ENCODE data around the gene KLHL26. TPM values are rescaled to one million over a fixed set of nuclear protein-coding genes. Genes with fewer than 3 reads are reported as not detected.

Gene KLHL26
- total and polyA plus RNA-seq, 2 of the 13 experiments (the other 11 are each of a cell fraction or from before 2014, with no cell fraction given): 1.5 to 1.7 TPM

- TF ChIP-seq KAT8 (CRISPR knock-in tag; IDR thresholded peaks at IDR 0.05) (no peak), GATAD1 (CRISPR knock-in tag; IDR thresholded peaks at IDR 0.05) (peak; percentile 48), ZNF256 (CRISPR knock-in tag; conservative IDR thresholded peaks at IDR 0.05) (no peak), PAWR (CRISPR knock-in tag; IDR thresholded peaks at IDR 0.05; ENCODE audit: borderline replicate concordance) (no peak), NFKBIZ (CRISPR knock-in tag; IDR thresholded peaks at IDR 0.05) (no peak), NFIB (CRISPR knock-in tag; IDR thresholded peaks at IDR 0.05; ENCODE audit: borderline replicate concordance) (no peak), TBL1XR1 (IDR thresholded peaks at IDR 0.05; ENCODE audit: borderline replicate concordance, low read length, partially characterized antibody) (peak; percentile 31), SMYD3 (CRISPR knock-in tag; IDR thresholded peaks at IDR 0.05) (peak; percentile 90), U2AF1 (optimal IDR thresholded peaks at IDR 0.05; ENCODE audit: low read depth, low read length) (no peak), ZMYM4 (CRISPR knock-in tag; IDR thresholded peaks at IDR 0.05) (no peak), PTBP1 (IDR thresholded peaks at IDR 0.05; ENCODE audit: low read depth, low read length, poor library complexity, severe bottlenecking) (no peak), HOXA9 (CRISPR knock-in tag; IDR thresholded peaks at IDR 0.05; ENCODE audit: borderline replicate concordance) (no peak; the same call in 1 of the 2 replicates), SOX13 (IDR thresholded peaks at IDR 0.05) (no peak), SOX13 (CRISPR knock-in tag; conservative IDR thresholded peaks at IDR 0.05 in 1 of 2, IDR thresholded peaks at IDR 0.05 in 1 of 2) (peak in 1 of 2 experiments; percentile 83; a peak in 2 of 4 replicates)
- TF ChIP-seq, protein P1, sequence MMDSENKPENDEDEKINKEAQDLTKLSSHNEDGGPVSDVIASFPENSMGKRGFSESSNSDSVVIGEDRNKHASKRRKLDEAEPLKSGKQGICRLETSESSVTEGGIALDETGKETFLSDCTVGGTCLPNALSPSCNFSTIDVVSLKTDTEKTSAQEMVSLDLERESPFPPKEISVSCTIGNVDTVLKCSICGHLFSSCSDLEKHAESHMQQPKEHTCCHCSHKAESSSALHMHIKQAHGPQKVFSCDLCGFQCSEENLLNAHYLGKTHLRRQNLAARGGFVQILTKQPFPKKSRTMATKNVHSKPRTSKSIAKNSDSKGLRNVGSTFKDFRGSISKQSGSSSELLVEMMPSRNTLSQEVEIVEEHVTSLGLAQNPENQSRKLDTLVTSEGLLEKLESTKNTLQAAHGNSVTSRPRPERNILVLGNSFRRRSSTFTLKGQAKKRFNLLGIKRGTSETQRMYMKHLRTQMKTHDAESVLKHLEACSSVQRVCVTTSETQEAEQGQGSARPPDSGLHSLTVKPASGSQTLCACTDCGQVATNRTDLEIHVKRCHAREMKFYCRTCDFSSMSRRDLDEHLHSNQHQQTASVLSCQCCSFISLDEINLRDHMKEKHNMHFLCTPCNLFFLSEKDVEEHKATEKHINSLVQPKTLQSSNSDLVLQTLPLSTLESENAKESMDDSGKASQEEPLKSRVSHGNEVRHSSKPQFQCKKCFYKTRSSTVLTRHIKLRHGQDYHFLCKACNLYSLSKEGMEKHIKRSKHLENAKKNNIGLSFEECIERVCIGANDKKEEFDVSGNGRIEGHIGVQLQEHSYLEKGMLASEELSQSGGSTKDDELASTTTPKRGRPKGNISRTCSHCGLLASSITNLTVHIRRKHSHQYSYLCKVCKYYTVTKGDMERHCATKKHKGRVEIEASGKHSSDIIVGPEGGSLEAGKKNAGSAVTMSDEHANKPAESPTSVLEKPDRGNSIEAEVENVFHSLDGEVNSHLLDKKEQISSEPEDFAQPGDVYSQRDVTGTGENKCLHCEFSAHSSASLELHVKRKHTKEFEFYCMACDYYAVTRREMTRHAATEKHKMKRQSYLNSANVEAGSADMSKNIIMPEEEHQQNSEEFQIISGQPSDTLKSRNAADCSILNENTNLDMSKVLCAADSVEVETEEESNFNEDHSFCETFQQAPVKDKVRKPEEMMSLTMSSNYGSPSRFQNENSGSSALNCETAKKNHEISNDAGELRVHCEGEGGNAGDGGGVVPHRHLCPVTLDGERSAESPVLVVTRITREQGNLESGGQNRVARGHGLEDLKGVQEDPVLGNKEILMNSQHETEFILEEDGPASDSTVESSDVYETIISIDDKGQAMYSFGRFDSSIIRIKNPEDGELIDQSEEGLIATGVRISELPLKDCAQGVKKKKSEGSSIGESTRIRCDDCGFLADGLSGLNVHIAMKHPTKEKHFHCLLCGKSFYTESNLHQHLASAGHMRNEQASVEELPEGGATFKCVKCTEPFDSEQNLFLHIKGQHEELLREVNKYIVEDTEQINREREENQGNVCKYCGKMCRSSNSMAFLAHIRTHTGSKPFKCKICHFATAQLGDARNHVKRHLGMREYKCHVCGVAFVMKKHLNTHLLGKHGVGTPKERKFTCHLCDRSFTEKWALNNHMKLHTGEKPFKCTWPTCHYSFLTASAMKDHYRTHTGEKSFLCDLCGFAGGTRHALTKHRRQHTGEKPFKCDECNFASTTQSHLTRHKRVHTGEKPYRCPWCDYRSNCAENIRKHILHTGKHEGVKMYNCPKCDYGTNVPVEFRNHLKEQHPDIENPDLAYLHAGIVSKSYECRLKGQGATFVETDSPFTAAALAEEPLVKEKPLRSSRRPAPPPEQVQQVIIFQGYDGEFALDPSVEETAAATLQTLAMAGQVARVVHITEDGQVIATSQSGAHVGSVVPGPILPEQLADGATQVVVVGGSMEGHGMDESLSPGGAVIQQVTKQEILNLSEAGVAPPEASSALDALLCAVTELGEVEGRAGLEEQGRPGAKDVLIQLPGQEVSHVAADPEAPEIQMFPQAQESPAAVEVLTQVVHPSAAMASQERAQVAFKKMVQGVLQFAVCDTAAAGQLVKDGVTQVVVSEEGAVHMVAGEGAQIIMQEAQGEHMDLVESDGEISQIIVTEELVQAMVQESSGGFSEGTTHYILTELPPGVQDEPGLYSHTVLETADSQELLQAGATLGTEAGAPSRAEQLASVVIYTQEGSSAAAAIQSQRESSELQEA (CRISPR knock-in tag; IDR thresholded peaks at IDR 0.05; ENCODE audit: not compliant biosample characterization): no peak
- TF ChIP-seq, protein P2, sequence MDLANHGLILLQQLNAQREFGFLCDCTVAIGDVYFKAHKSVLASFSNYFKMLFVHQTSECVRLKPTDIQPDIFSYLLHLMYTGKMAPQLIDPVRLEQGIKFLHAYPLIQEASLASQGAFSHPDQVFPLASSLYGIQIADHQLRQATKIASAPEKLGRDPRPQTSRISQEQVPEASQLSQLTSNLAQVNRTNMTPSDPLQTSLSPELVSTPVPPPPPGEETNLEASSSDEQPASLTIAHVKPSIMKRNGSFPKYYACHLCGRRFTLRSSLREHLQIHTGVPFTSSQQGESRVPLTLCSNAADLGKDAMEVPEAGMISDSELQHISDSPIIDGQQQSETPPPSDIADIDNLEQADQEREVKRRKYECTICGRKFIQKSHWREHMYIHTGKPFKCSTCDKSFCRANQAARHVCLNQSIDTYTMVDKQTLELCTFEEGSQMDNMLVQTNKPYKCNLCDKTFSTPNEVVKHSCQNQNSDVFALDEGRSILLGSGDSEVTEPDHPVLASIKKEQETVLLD (CRISPR knock-in tag; IDR thresholded peaks at IDR 0.05; ENCODE audit: low read depth): peak; percentile 95
- TF ChIP-seq, protein P3, sequence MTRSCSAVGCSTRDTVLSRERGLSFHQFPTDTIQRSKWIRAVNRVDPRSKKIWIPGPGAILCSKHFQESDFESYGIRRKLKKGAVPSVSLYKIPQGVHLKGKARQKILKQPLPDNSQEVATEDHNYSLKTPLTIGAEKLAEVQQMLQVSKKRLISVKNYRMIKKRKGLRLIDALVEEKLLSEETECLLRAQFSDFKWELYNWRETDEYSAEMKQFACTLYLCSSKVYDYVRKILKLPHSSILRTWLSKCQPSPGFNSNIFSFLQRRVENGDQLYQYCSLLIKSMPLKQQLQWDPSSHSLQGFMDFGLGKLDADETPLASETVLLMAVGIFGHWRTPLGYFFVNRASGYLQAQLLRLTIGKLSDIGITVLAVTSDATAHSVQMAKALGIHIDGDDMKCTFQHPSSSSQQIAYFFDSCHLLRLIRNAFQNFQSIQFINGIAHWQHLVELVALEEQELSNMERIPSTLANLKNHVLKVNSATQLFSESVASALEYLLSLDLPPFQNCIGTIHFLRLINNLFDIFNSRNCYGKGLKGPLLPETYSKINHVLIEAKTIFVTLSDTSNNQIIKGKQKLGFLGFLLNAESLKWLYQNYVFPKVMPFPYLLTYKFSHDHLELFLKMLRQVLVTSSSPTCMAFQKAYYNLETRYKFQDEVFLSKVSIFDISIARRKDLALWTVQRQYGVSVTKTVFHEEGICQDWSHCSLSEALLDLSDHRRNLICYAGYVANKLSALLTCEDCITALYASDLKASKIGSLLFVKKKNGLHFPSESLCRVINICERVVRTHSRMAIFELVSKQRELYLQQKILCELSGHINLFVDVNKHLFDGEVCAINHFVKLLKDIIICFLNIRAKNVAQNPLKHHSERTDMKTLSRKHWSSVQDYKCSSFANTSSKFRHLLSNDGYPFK (CRISPR knock-in tag; IDR thresholded peaks at IDR 0.05; ENCODE audit: borderline replicate concordance): no peak
Observed at GRCh38 chr19:18610556-18611326, 26.1 kb upstream of the KLHL26 start (continued).
